HL-60 (cell line): ENCODE data around the gene GET4.

Experiments used
- DNase-seq, 2 experiments: peaks; one replicate each; pipeline ENCODE4 v3.0.0-alpha.2; 2010 to 2020; ENCODE audit warnings: low read depth in 1 of 2, low spot score in 1 of 2
- H3K27ac ChIP-seq: fragments of 250-450 bp; sonication (Bioruptor Pico); replicated peaks from 2 replicates; pipeline ENCODE4 v1.5.1; 2020; ENCODE audit warnings: mild to moderate bottlenecking, moderate library complexity
- H3K27me3 ChIP-seq: fragments of 250-450 bp; sonication (Bioruptor Pico); 2 replicates; pipeline ENCODE4 v1.5.1; 2021; ENCODE audit warnings: mild to moderate bottlenecking, moderate library complexity; ENCODE audit not compliant: insufficient read depth, poor library complexity, severe bottlenecking
- H3K4me3 ChIP-seq: replicated peaks from 2 replicates; pipeline ENCODE4 v1.5.1; 2011; ENCODE audit warnings: mild to moderate bottlenecking, control low read depth, low read length; ENCODE audit not compliant: insufficient read depth
- GABPA ChIP-seq: IDR thresholded peaks from 2 replicates; pipeline ENCODE4 v1.6.1; 2012; ENCODE audit warnings: low read depth
- POLR2AphosphoS5 ChIP-seq: IDR thresholded peaks from 2 replicates; pipeline ENCODE4 v1.6.1; 2012; ENCODE audit warnings: low read depth
- SPI1 ChIP-seq: IDR thresholded peaks from 2 replicates; pipeline ENCODE4 v1.6.1; 2012; ENCODE audit warnings: low read depth, mild to moderate bottlenecking, borderline replicate concordance
- TF ChIP-seq, protein P1 (sequence below): IDR thresholded peaks from one replicate; pipeline ENCODE4 v1.5.1; 2011; ENCODE audit warnings: low read length, control low read depth, inconsistent platforms; ENCODE audit not compliant: insufficient read depth
- TF ChIP-seq, protein P2 (sequence below): IDR thresholded peaks from 2 replicates; pipeline ENCODE4 v1.6.1; 2012; ENCODE audit warnings: low read depth; ENCODE audit not compliant: insufficient replicate concordance

GET4 gene

DNA sequence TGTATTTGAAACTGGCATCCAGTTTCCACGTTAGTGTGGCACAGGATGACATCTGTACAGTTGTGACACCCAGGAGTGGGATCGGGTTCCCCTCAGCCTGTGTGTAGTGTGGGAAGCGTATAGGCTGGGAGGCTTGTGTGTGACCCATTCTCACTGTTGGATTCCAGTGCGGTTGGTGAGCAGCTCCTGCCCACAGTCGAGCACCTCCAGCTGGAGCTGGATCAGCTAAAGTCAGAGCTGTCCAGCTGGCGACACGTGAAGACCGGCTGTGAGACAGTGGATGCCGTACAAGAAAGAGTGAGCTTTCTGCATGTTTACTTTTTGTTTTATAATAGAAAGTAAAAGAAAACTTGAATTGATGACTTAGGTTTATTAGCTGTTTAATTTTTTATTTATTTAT lies 18.7 kb upstream of the GET4 start:
- no peaks in the 10 kb centered on the region for H3K27me3 ChIP-seq
- TF ChIP-seq, protein P1, sequence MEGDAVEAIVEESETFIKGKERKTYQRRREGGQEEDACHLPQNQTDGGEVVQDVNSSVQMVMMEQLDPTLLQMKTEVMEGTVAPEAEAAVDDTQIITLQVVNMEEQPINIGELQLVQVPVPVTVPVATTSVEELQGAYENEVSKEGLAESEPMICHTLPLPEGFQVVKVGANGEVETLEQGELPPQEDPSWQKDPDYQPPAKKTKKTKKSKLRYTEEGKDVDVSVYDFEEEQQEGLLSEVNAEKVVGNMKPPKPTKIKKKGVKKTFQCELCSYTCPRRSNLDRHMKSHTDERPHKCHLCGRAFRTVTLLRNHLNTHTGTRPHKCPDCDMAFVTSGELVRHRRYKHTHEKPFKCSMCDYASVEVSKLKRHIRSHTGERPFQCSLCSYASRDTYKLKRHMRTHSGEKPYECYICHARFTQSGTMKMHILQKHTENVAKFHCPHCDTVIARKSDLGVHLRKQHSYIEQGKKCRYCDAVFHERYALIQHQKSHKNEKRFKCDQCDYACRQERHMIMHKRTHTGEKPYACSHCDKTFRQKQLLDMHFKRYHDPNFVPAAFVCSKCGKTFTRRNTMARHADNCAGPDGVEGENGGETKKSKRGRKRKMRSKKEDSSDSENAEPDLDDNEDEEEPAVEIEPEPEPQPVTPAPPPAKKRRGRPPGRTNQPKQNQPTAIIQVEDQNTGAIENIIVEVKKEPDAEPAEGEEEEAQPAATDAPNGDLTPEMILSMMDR = no peak
- no peak for TF ChIP-seq POLR2AphosphoS5
- no peak for TF ChIP-seq SPI1
- TF ChIP-seq GABPA = no peak
- TF ChIP-seq, protein P2, sequence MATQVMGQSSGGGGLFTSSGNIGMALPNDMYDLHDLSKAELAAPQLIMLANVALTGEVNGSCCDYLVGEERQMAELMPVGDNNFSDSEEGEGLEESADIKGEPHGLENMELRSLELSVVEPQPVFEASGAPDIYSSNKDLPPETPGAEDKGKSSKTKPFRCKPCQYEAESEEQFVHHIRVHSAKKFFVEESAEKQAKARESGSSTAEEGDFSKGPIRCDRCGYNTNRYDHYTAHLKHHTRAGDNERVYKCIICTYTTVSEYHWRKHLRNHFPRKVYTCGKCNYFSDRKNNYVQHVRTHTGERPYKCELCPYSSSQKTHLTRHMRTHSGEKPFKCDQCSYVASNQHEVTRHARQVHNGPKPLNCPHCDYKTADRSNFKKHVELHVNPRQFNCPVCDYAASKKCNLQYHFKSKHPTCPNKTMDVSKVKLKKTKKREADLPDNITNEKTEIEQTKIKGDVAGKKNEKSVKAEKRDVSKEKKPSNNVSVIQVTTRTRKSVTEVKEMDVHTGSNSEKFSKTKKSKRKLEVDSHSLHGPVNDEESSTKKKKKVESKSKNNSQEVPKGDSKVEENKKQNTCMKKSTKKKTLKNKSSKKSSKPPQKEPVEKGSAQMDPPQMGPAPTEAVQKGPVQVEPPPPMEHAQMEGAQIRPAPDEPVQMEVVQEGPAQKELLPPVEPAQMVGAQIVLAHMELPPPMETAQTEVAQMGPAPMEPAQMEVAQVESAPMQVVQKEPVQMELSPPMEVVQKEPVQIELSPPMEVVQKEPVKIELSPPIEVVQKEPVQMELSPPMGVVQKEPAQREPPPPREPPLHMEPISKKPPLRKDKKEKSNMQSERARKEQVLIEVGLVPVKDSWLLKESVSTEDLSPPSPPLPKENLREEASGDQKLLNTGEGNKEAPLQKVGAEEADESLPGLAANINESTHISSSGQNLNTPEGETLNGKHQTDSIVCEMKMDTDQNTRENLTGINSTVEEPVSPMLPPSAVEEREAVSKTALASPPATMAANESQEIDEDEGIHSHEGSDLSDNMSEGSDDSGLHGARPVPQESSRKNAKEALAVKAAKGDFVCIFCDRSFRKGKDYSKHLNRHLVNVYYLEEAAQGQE = no peak
- H3K4me3 ChIP-seq = no peak overlapping the region
- DNase-seq = no peak
- H3K27ac ChIP-seq = no peak overlapping the region

DNA sequence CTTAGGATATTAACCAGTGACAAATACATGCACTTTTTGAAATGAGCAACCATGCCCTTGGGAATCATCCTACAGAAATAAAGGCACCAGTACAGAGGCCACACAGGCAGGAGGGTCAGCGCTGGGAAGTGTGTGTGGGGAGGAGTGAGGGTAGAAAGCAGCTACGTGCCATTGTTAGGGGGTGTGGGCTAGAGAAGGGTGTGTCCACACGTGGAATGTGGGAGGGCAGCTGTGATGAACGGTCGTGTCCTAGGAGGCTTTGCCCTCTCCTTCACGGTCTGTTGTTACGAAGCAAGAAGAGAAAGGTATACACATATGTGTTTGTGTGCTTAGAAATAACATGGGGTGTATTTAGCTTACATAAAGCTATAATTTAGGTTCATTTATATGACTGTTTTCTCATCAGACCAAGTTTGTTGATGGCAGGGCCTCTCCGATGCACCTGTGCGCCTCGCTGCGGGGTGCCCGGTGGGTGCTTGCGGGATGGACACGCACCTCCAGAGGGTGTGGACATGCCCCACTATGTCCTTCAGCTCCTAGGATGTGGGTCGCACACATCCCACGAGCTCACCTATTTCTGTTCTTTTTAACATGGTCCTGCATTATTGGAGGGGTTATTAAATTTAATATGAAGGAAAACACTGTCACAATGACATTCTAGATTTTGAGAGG lies 16.9 kb upstream of the GET4 start:
- no peak overlapping the region for H3K4me3 ChIP-seq
- H3K27me3 ChIP-seq = no peaks in the 10 kb centered on the region
- no peak overlapping the region for H3K27ac ChIP-seq
- TF ChIP-seq, protein P2 = no peak
- TF ChIP-seq POLR2AphosphoS5 (no peak), SPI1 (no peak), GABPA (no peak)
- TF ChIP-seq, protein P1 = no peak
- DNase-seq = no peak

DNA sequence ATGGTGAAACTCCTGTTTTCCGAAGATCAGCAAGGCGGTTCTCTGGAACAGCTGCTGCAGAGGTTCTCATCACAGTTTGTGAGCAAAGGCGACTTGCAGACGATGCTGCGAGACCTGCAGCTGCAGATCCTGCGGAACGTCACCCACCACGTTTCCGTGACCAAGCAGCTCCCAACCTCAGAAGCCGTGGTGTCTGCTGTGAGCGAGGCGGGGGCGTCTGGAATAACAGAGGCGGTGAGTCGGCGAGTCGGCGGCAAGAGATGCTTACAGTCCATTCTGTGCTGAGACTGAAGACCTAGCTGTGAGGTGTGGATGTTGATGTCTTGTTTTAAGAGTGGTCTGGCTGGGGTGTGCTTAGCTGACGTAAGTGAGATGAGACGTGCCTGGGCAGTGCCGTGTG lies 16.2 kb upstream of the GET4 start:
- no peak overlapping the region for H3K27ac ChIP-seq
- H3K4me3 ChIP-seq = no peak overlapping the region
- no peak for DNase-seq
- no peaks in the 10 kb centered on the region for H3K27me3 ChIP-seq
- TF ChIP-seq, protein P2 = no peak
- TF ChIP-seq GABPA (no peak), SPI1 (no peak), POLR2AphosphoS5 (no peak)
- TF ChIP-seq, protein P1 = no peak
